ENCODE measurements around the gene VPS29.

The VPS29 gene

DNA sequence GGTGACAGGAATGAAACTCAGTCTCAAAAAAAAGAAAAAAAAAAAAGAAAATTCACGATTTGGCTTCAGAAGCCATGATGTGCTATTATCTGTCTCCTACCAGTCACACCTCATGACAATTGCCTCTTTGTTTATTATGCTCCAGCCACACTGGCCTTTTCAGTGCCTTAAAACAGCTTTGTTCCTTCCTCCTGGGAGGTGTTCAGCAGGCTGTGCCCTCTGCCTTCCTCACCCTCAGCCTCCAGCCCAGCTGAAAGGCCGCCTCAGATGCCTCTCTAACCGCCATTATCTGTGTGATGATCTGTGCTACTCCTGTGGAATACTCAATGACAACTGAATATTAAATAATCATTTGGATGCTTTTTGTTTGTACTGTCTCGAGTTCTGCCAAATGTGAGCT lies 43.2 kb downstream of the VPS29 start:
- H3K27ac ChIP-seq (ENCODE audit: low read length), result no peak overlapping the region
- H3K27me3 ChIP-seq (ENCODE audit: insufficient read depth, low read length, poor library complexity), result no peaks in the 10 kb centered on the region
- no peak for ATAC-seq (ENCODE audit: insufficient read depth, low read depth)
- TF ChIP-seq, protein P1, sequence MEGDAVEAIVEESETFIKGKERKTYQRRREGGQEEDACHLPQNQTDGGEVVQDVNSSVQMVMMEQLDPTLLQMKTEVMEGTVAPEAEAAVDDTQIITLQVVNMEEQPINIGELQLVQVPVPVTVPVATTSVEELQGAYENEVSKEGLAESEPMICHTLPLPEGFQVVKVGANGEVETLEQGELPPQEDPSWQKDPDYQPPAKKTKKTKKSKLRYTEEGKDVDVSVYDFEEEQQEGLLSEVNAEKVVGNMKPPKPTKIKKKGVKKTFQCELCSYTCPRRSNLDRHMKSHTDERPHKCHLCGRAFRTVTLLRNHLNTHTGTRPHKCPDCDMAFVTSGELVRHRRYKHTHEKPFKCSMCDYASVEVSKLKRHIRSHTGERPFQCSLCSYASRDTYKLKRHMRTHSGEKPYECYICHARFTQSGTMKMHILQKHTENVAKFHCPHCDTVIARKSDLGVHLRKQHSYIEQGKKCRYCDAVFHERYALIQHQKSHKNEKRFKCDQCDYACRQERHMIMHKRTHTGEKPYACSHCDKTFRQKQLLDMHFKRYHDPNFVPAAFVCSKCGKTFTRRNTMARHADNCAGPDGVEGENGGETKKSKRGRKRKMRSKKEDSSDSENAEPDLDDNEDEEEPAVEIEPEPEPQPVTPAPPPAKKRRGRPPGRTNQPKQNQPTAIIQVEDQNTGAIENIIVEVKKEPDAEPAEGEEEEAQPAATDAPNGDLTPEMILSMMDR (IDR thresholded peaks at IDR 0.05; ENCODE audit: borderline replicate concordance, extremely low read depth, low read length, poor library complexity, severe bottlenecking), result no peak
- no peak for TF ChIP-seq EZH2 (IDR thresholded peaks at IDR 0.05; ENCODE audit: borderline replicate concordance, low read depth, low read length, severe bottlenecking)
- no peaks in the 10 kb centered on the region for H3K9me3 ChIP-seq (ENCODE audit: insufficient read depth, low read length, severe bottlenecking)
- H3K79me2 ChIP-seq (ENCODE audit: insufficient read depth, low read length), result peaks cover 24% of the 10 kb centered on the region
- no peaks in the 10 kb centered on the region for H4K20me1 ChIP-seq (ENCODE audit: insufficient read depth, low read length)
- no peak for DNase-seq
- H3K4me3 ChIP-seq (ENCODE audit: low read depth in 1 of 2, low read length in 2 of 2), result no peak overlapping the region
- H3K9ac ChIP-seq (ENCODE audit: low read depth, low read length), result no peak overlapping the region
- H2AFZ ChIP-seq (ENCODE audit: low read depth, low read length), result no peak overlapping the region
- peaks cover 75% of the 10 kb centered on the region for H3K36me3 ChIP-seq (ENCODE audit: insufficient read depth, low read length)
- no peak overlapping the region for H3K4me2 ChIP-seq (ENCODE audit: insufficient read depth, low read length)
- H3K4me1 ChIP-seq (ENCODE audit: insufficient read depth, low read length), result no peaks in the 10 kb centered on the region

DNA sequence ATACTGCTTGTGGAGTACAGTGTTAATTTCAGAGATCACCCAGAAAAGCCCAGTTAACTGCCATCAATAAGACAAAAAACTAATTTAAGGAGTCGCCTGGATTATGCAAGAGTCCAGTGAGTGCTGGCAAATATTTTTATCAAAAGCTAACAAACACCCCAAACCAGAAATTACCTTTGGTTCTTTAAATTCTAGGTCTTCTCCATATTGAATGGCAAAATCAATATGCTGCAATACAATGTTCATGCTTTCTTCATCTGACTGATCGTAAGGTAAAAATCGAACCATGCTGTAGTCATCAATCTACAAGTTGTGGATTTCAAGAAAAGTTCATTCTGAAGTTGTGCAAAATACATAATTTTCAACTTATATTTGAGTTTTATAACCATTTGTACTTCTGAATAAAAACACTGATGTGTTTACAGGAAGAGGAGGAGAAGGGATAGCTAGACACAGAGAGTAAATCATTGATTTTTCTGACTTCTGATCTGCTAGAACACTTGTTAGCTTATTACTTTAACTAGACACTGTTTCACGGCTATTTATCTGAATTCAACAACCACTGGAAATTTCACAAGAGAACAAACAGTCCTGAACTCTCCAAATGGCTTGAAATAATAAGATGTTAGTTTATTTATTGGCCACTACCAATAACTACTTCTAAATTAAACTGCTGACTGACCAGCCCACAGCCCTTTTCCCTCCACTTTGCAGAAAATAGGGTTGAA lies 48.2 kb downstream of the VPS29 start:
- no peak for TF ChIP-seq EZH2 (IDR thresholded peaks at IDR 0.05; ENCODE audit: borderline replicate concordance, low read depth, low read length, severe bottlenecking)
- TF ChIP-seq, protein P1 (IDR thresholded peaks at IDR 0.05; ENCODE audit: borderline replicate concordance, extremely low read depth, low read length, poor library complexity, severe bottlenecking), result no peak
- ATAC-seq (ENCODE audit: insufficient read depth, low read depth), result no peak
- no peak overlapping the region for H3K9ac ChIP-seq (ENCODE audit: low read depth, low read length)
- H3K27ac ChIP-seq (ENCODE audit: low read length), result no peak overlapping the region
- no peak overlapping the region for H3K4me3 ChIP-seq (ENCODE audit: low read depth in 1 of 2, low read length in 2 of 2)
- H3K9me3 ChIP-seq (ENCODE audit: insufficient read depth, low read length, severe bottlenecking), result no peaks in the 10 kb centered on the region
- no peak overlapping the region for H3K4me2 ChIP-seq (ENCODE audit: insufficient read depth, low read length)
- H3K79me2 ChIP-seq (ENCODE audit: insufficient read depth, low read length), result peaks cover 14% of the 10 kb centered on the region
- no peaks in the 10 kb centered on the region for H4K20me1 ChIP-seq (ENCODE audit: insufficient read depth, low read length)
- H2AFZ ChIP-seq (ENCODE audit: low read depth, low read length), result no peak overlapping the region
- no peaks in the 10 kb centered on the region for H3K27me3 ChIP-seq (ENCODE audit: insufficient read depth, low read length, poor library complexity)
- peaks cover 15% of the 10 kb centered on the region for H3K4me1 ChIP-seq (ENCODE audit: insufficient read depth, low read length)
- peaks cover 76% of the 10 kb centered on the region for H3K36me3 ChIP-seq (ENCODE audit: insufficient read depth, low read length)
- DNase-seq, result no peak

DNA sequence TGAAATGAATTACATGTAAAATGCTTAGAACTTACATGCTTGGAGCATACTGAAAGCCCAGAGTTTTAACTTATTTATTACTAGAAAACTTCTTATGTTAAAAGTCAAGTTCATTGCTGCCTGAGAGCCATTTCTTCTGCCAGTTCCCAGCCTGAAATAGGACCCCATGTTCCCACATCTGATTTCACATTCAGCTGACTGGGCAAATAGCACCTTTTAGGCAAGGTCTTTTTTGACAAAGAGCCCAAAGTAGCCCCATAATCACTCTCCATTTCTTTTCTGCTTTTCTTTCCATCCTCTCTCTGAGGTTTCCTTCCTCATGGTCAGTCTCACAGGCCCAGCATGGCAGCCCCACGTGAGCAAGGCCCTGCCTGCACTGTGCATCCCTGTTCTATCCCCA lies 50.6 kb downstream of the VPS29 start:
- H3K4me2 ChIP-seq (ENCODE audit: insufficient read depth, low read length), result no peak overlapping the region
- H3K9ac ChIP-seq (ENCODE audit: low read depth, low read length), result no peak overlapping the region
- H4K20me1 ChIP-seq (ENCODE audit: insufficient read depth, low read length), result peaks cover 10% of the 10 kb centered on the region; the same call in 1 of the 2 replicates
- H3K4me3 ChIP-seq (ENCODE audit: low read depth in 1 of 2, low read length in 2 of 2), result no peak overlapping the region
- H3K9me3 ChIP-seq (ENCODE audit: insufficient read depth, low read length, severe bottlenecking), result no peaks in the 10 kb centered on the region
- no peak for DNase-seq
- ATAC-seq (ENCODE audit: insufficient read depth, low read depth), result no peak
- no peaks in the 10 kb centered on the region for H3K27me3 ChIP-seq (ENCODE audit: insufficient read depth, low read length, poor library complexity)
- peak overlapping the region; percentile 34; the same call in 1 of the 2 replicates for H3K27ac ChIP-seq (ENCODE audit: low read length)
- TF ChIP-seq, protein P1 (IDR thresholded peaks at IDR 0.05; ENCODE audit: borderline replicate concordance, extremely low read depth, low read length, poor library complexity, severe bottlenecking), result no peak
- TF ChIP-seq EZH2 (IDR thresholded peaks at IDR 0.05; ENCODE audit: borderline replicate concordance, low read depth, low read length, severe bottlenecking), result no peak
- H3K36me3 ChIP-seq (ENCODE audit: insufficient read depth, low read length), result peaks cover 78% of the 10 kb centered on the region
- peaks cover 32% of the 10 kb centered on the region for H3K4me1 ChIP-seq (ENCODE audit: insufficient read depth, low read length)
- H2AFZ ChIP-seq (ENCODE audit: low read depth, low read length), result peak overlapping the region; percentile 79
- peaks cover 38% of the 10 kb centered on the region for H3K79me2 ChIP-seq (ENCODE audit: insufficient read depth, low read length)

Measured in DND-41 (cell line).